ENCODE results near the gene TMEM213. TPM values are rescaled to one million over a fixed set of nuclear protein-coding genes. Genes with fewer than 3 reads are reported as not detected.

The TMEM213 gene
- total RNA-seq, 1 donor from 2014 or later = not detected

DNA sequence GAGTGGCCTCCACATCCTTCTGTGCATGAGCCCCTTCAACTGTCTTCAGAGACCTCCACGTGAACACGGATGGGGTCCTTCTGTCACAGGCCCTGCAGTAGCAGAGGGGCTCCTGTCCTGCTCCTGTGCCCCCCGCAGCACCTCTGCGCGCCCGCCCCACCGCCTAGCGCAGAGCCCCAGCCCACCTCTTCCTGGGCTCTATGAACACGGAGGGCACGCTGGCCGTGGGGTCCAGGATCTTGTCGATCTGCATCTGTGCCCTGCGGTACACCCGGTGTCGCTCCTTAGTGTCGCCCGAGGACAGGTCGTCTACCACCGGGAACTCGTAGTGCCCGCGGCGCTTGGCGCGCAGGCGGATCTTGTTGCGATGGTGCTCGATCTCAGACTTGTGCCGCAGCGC lies 71.6 kb downstream of the TMEM213 start:
- TF ChIP-seq, protein P1, sequence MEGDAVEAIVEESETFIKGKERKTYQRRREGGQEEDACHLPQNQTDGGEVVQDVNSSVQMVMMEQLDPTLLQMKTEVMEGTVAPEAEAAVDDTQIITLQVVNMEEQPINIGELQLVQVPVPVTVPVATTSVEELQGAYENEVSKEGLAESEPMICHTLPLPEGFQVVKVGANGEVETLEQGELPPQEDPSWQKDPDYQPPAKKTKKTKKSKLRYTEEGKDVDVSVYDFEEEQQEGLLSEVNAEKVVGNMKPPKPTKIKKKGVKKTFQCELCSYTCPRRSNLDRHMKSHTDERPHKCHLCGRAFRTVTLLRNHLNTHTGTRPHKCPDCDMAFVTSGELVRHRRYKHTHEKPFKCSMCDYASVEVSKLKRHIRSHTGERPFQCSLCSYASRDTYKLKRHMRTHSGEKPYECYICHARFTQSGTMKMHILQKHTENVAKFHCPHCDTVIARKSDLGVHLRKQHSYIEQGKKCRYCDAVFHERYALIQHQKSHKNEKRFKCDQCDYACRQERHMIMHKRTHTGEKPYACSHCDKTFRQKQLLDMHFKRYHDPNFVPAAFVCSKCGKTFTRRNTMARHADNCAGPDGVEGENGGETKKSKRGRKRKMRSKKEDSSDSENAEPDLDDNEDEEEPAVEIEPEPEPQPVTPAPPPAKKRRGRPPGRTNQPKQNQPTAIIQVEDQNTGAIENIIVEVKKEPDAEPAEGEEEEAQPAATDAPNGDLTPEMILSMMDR (IDR thresholded peaks at IDR 0.05; ENCODE audit: borderline replicate concordance) = no peak
- Histone ChIP-seq H3K9me3 (replicated peaks) (no peaks in the 10 kb centered on the region), H3K4me1 (no peaks in the 10 kb centered on the region), H3K27ac (replicated peaks) (no peak overlapping the region), H3K36me3 (peaks cover 25% of the 10 kb centered on the region), H3K4me3 (no peak overlapping the region), H3K27me3 (ENCODE audit: low read depth) (no peaks in the 10 kb centered on the region)
- DNase-seq = no peak
- intact Hi-C loops (cut with micrococcal nuclease) = no loop called here

DNA sequence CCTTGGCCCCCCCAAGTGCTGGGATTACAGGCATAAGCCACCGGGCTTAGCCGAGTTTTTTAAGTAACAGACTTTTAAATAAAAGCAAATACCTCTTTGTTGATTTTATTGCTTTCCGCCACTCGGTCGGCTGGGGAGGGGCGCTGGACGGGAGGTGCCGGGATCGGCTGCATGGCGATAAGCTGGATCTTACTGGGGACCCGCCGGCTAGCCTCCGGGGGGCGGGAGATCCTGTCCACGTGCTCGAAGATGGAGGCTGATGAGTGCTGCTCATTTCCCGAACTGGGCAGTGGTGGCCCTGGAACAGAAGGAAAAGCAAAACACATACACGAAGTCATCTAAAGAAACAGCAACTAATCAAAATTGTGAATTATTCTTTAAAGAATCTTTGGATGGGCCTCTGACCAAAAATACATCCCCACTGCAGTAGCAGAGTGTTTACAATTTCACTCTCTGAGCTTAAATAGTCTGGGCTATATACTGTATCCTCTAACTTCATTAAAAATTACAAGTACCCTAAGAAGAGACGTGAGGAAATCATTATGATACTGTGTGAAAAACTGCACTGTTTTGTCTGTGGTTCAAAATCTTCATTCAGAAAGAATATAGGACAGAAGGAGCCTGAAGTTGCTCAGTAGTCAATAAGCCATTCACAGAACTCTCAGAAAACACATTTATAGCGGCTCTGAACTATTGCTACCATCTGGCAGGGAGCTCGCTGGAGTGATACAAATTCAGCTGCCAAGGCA lies 73.4 kb downstream of the TMEM213 start:
- Histone ChIP-seq H3K4me1 (no peaks in the 10 kb centered on the region), H3K9me3 (replicated peaks) (no peaks in the 10 kb centered on the region), H3K36me3 (peaks cover 25% of the 10 kb centered on the region), H3K27ac (replicated peaks) (no peak overlapping the region), H3K4me3 (no peak overlapping the region), H3K27me3 (ENCODE audit: low read depth) (no peaks in the 10 kb centered on the region)
- no peak for DNase-seq
- intact Hi-C loops (cut with micrococcal nuclease) = no loop called here
- TF ChIP-seq, protein P1 (IDR thresholded peaks at IDR 0.05; ENCODE audit: borderline replicate concordance) = no peak

DNA sequence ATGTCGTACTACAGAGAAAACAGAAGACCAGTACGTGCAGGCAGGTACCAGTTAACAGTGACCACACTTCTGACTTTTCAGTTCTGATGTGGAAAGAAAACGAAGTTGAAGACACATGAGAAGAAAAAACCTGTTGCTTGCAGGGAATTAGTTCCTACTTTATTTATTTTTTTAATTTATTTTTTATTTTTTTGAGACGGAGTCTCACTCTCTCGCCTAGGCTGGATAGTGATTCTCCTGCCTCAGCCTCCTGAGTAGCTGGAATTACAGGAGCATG lies 74.0 kb downstream of the TMEM213 start:
- Histone ChIP-seq H3K9me3 (replicated peaks) (no peaks in the 10 kb centered on the region), H3K27ac (replicated peaks) (no peak overlapping the region), H3K4me1 (no peaks in the 10 kb centered on the region), H3K4me3 (no peak overlapping the region), H3K27me3 (ENCODE audit: low read depth) (no peaks in the 10 kb centered on the region), H3K36me3 (peaks cover 25% of the 10 kb centered on the region)
- intact Hi-C loops (cut with micrococcal nuclease) = no loop called here
- TF ChIP-seq, protein P1 (IDR thresholded peaks at IDR 0.05; ENCODE audit: borderline replicate concordance) = no peak
- DNase-seq = no peak

DNA sequence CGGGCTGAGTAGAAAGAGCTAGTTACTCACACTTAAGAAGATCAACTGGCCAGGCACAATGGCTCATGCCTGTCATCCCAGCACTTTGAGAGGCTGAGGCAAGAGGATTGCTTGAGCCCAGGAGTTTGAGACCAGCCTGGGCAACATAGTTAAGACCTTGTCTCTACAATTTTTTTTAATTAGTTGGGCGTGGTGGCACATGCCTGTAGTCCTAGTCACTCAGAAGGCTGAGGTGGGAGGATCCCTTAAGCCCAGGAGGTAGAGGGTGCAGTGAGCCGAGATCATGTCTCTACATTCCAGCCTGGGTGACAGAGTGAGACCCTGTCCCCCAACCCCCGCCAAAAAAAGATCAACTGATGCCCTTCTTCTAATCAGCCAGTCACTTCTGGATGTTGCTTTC lies 74.8 kb downstream of the TMEM213 start:
- TF ChIP-seq, protein P1 (IDR thresholded peaks at IDR 0.05; ENCODE audit: borderline replicate concordance) = no peak
- no peaks in the 10 kb centered on the region for H3K9me3 ChIP-seq (replicated peaks)
- no peak for DNase-seq
- no peaks in the 10 kb centered on the region for H3K27me3 ChIP-seq (ENCODE audit: low read depth)
- H3K36me3 ChIP-seq = peaks cover 22% of the 10 kb centered on the region
- intact Hi-C loops (cut with micrococcal nuclease) = no loop called here
- H3K27ac ChIP-seq (replicated peaks) = no peak overlapping the region
- H3K4me3 ChIP-seq = no peak overlapping the region
- no peaks in the 10 kb centered on the region for H3K4me1 ChIP-seq

DNA sequence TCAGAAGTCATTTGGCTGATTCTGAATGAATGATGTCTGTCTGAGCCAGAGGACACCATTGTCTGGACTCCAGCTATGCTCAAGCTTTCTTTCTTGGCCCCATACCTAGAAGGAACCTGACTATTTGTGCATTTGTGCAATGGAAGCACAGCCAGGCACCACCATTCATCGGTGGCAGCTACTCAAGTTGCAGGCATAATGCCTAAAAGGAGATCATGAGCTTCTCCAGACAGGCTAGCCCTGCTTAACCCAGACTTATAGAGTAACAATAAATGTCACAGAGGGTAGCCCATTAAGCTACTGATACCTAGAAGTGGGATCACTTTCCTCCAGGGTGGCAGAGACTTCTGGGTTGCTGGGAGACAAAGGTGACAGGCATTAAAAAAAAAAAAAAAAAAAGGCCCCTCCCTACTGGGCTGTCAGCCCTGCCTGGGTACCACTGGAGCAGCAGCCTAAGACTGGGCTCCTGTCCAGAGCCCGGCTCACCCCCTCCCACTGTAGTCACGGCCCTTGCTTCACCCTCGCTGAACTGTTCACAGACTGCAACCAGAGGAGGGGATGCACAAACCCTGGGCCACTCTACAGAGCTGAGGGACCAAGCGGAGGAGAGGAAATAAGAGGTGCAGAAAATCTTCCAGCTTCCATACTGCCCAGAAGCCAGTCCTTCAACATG lies 75.6 kb downstream of the TMEM213 start:
- intact Hi-C loops (cut with micrococcal nuclease) = no loop called here
- TF ChIP-seq, protein P1 (IDR thresholded peaks at IDR 0.05; ENCODE audit: borderline replicate concordance) = no peak
- H3K27ac ChIP-seq (replicated peaks) = no peak overlapping the region
- peaks cover 17% of the 10 kb centered on the region for H3K36me3 ChIP-seq
- no peaks in the 10 kb centered on the region for H3K27me3 ChIP-seq (ENCODE audit: low read depth)
- H3K4me3 ChIP-seq = no peak overlapping the region
- no peaks in the 10 kb centered on the region for H3K4me1 ChIP-seq
- H3K9me3 ChIP-seq (replicated peaks) = no peaks in the 10 kb centered on the region
- no peak for DNase-seq
